HepG2 (cell line): ENCODE data around the gene ZFP62. TPM values are rescaled to one million over a fixed set of nuclear protein-coding genes. Genes with fewer than 3 reads are reported as not detected.

Experiments used
- EED ChIP-seq: sonication (generic); formaldehyde crosslinking; IDR thresholded peaks from 2 replicates; pipeline ENCODE4 v1.5.0; 2020; ENCODE audit warnings: mild to moderate bottlenecking, missing genetic modification reagents
- HES4 ChIP-seq: sonication (generic); formaldehyde crosslinking; IDR thresholded peaks from 2 replicates; pipeline ENCODE4 v1.9.0; 2021; ENCODE audit warnings: mild to moderate bottlenecking, missing genetic modification reagents, borderline replicate concordance
- KAT7 ChIP-seq: IDR thresholded peaks from 2 replicates; pipeline ENCODE4 v1.6.1; 2018; ENCODE audit warnings: borderline replicate concordance, missing compliant biosample characterization
- MED13 ChIP-seq: sonication (generic); formaldehyde crosslinking; IDR thresholded peaks from 2 replicates; pipeline ENCODE4 v1.5.0; 2020; ENCODE audit warnings: missing genetic modification reagents
- NFYB ChIP-seq: sonication (generic); formaldehyde crosslinking; IDR thresholded peaks from 2 replicates; pipeline ENCODE4 v1.4.0; 2020; ENCODE audit warnings: missing genetic modification reagents
- NONO ChIP-seq, 2 experiments: fragments of 450-650 bp in 1 of 2; sonication (generic) in 1 of 2; formaldehyde crosslinking in 1 of 2; IDR thresholded peaks in 1 of 2; conservative IDR thresholded peaks in 1 of 2; 2 replicates each; pipeline versions ENCODE4 v1.6.1 to v1.8.0; 2017 to 2022; ENCODE audit warnings: mild to moderate bottlenecking in 1 of 2, missing genetic modification reagents in 1 of 2, moderate library complexity in 1 of 2
- ONECUT2 ChIP-seq: sonication (generic); formaldehyde crosslinking; IDR thresholded peaks from 2 replicates; pipeline ENCODE4 v1.4.0; 2020; ENCODE audit warnings: missing genetic modification reagents
- PAWR ChIP-seq: sonication (generic); formaldehyde crosslinking; IDR thresholded peaks from 2 replicates; pipeline ENCODE4 v1.4.0; 2020; ENCODE audit warnings: missing genetic modification reagents, mild to moderate bottlenecking, borderline replicate concordance
- SP4 ChIP-seq: sonication (generic); formaldehyde crosslinking; IDR thresholded peaks from 2 replicates; pipeline ENCODE4 v1.8.1; 2023; ENCODE audit warnings: mild to moderate bottlenecking, missing genetic modification reagents
- TBL1XR1 ChIP-seq: fragments of 150-350 bp; IDR thresholded peaks from 2 replicates; pipeline ENCODE4 v1.6.1; 2014; ENCODE audit warnings: borderline replicate concordance, low read length; ENCODE audit not compliant: partially characterized antibody
- ZMYM2 ChIP-seq: sonication (generic); formaldehyde crosslinking; IDR thresholded peaks from 2 replicates; pipeline ENCODE4 v1.8.0; 2022; ENCODE audit warnings: mild to moderate bottlenecking, missing genetic modification reagents
- ZNF263 ChIP-seq: sonication (generic); formaldehyde crosslinking; IDR thresholded peaks from 2 replicates; pipeline ENCODE4 v1.4.0; 2020; ENCODE audit warnings: missing genetic modification reagents
- ZNF761 ChIP-seq: sonication (generic); formaldehyde crosslinking; conservative IDR thresholded peaks from 2 replicates; pipeline ENCODE4 v1.4.0; 2020; ENCODE audit warnings: mild to moderate bottlenecking, missing genetic modification reagents
- ZNF83 ChIP-seq: sonication (generic); formaldehyde crosslinking; IDR thresholded peaks from 2 replicates; pipeline ENCODE4 v1.4.0; 2020; ENCODE audit warnings: missing genetic modification reagents, mild to moderate bottlenecking, borderline replicate concordance
- ZZZ3 ChIP-seq: sonication (generic); formaldehyde crosslinking; IDR thresholded peaks from 2 replicates; pipeline ENCODE4 v1.4.0; 2020; ENCODE audit warnings: missing genetic modification reagents, mild to moderate bottlenecking, borderline replicate concordance
- polyA plus RNA-seq, 8 experiments: library from polyadenylated mRNA; depleted of rRNA in 3 of 8; stranded (reverse) in 7 of 8; unstranded in 1 of 8; fragments of >200 nt; fragmentation: Illumina TruSeq in 4 of 8; extraction: Trizol in 4 of 8; gene quantifications; 2 replicates each; pipeline versions ENCODE4 v1.2.1 to v1.2.3, GENCODE V29; 2011 to 2016; ENCODE audit warnings: low read depth in 4 of 8, missing spikeins in 1 of 8, mixed read lengths in 1 of 8; ENCODE audit not compliant: insufficient read depth in 1 of 8
- total RNA-seq, 5 experiments: library from RNA; depleted of rRNA; stranded (reverse); fragments of >200 nt; fragmentation: Illumina TruSeq; extraction: Trizol; gene quantifications; 2 replicates each; pipeline ENCODE4 v1.2.3, GENCODE V29; 2016; ENCODE audit warnings: low read depth in 1 of 5
- TF ChIP-seq, protein P1 (sequence below): sonication (generic); formaldehyde crosslinking; conservative IDR thresholded peaks from 2 replicates; pipeline ENCODE4 v1.4.0; 2020; ENCODE audit warnings: missing genetic modification reagents
- TF ChIP-seq, protein P2 (sequence below): sonication (generic); formaldehyde crosslinking; conservative IDR thresholded peaks from 2 replicates; pipeline ENCODE4 v1.4.0; 2020; ENCODE audit warnings: missing genetic modification reagents
- TF ChIP-seq, protein P3 (sequence below): sonication (generic); formaldehyde crosslinking; IDR thresholded peaks from 2 replicates; pipeline ENCODE4 v1.4.0; 2020; ENCODE audit warnings: mild to moderate bottlenecking, missing genetic modification reagents, borderline replicate concordance
- TF ChIP-seq, protein P4 (sequence below): IDR thresholded peaks from 2 replicates; pipeline ENCODE4 v1.6.1; 2018; ENCODE audit warnings: missing genetic modification reagents, mild to moderate bottlenecking, missing compliant biosample characterization

Gene ZFP62
- total and polyA plus RNA-seq, 2 of the 13 experiments (the other 11 are each of a cell fraction or from before 2014, with no cell fraction given), result 8.2 to 19.4 TPM

DNA sequence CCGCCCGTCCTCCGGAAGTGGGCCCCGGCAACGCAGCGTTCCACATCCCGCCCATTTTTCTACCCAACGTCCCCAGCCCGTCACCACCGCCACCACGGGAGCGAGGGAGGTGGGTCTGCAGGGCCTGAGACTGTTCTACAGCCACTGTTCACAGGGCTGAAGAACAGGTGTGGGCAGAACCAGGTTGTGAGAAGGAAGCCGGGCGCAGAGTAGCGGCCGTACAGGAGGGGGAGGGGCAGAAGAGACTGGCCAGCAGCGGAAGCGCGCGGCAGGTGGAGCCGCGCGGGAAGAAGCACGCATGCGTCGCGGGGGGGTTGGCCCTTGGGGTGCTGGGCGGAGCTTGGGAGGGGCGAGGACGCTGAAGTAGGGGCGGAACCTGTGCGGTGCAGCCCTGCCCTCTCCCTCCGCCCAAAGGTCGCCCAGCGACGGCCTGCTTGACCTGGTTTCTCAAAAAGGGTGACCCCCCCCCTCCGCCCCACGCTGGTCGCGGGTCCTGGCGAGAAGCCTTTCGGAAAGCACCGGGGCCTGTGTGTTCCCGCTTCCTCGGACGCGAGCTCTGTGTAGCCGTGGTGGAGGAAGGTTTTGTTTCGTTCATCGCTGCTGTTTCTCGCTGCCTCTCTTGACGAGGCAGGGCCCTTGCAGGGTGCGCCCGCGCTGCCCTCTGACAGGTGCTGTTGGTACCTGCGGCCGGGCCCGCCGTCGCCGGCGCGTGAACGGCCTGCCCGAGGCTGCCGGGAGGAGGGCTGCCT is 50.7 kb downstream of the ZFP62 start (continued):
- TF ChIP-seq, protein P1, sequence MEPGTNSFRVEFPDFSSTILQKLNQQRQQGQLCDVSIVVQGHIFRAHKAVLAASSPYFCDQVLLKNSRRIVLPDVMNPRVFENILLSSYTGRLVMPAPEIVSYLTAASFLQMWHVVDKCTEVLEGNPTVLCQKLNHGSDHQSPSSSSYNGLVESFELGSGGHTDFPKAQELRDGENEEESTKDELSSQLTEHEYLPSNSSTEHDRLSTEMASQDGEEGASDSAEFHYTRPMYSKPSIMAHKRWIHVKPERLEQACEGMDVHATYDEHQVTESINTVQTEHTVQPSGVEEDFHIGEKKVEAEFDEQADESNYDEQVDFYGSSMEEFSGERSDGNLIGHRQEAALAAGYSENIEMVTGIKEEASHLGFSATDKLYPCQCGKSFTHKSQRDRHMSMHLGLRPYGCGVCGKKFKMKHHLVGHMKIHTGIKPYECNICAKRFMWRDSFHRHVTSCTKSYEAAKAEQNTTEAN (CRISPR knock-in tag), result 0 out of 2 replicates have a peak, but pooled peaks have one; percentile 42
- TF ChIP-seq TBL1XR1 (no peak), ZNF83 (no peak), HES4 (CRISPR knock-in tag) (no peak; the same call in 1 of the 2 replicates), SP4 (peak; percentile 80; the same call in 1 of the 2 replicates), MED13 (CRISPR knock-in tag) (peak; percentile 9; the same call in 1 of the 2 replicates), ZNF263 (0 out of 2 replicates have a peak, but pooled peaks have one; percentile 41), NONO (IDR thresholded peaks at IDR 0.05) (no peak), NONO (CRISPR knock-in tag; conservative IDR thresholded peaks at IDR 0.05) (peak; percentile 88), NFYB (CRISPR knock-in tag) (no peak), ZNF761 (CRISPR knock-in tag) (peak; percentile 90), ZZZ3 (CRISPR knock-in tag) (peak; percentile 65), PAWR (no peak), ZMYM2 (CRISPR knock-in tag) (no peak), ONECUT2 (CRISPR knock-in tag) (peak; percentile 8; the same call in 1 of the 2 replicates), KAT7 (CRISPR knock-in tag) (no peak; the same call in 1 of the 2 replicates), EED (CRISPR knock-in tag) (no peak; the same call in 1 of the 2 replicates)
- TF ChIP-seq, protein P2, sequence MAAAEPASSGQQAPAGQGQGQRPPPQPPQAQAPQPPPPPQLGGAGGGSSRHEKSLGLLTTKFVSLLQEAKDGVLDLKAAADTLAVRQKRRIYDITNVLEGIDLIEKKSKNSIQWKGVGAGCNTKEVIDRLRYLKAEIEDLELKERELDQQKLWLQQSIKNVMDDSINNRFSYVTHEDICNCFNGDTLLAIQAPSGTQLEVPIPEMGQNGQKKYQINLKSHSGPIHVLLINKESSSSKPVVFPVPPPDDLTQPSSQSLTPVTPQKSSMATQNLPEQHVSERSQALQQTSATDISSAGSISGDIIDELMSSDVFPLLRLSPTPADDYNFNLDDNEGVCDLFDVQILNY (CRISPR knock-in tag), result 0 out of 2 replicates have a peak, but pooled peaks have one; percentile 19
- TF ChIP-seq, protein P3, sequence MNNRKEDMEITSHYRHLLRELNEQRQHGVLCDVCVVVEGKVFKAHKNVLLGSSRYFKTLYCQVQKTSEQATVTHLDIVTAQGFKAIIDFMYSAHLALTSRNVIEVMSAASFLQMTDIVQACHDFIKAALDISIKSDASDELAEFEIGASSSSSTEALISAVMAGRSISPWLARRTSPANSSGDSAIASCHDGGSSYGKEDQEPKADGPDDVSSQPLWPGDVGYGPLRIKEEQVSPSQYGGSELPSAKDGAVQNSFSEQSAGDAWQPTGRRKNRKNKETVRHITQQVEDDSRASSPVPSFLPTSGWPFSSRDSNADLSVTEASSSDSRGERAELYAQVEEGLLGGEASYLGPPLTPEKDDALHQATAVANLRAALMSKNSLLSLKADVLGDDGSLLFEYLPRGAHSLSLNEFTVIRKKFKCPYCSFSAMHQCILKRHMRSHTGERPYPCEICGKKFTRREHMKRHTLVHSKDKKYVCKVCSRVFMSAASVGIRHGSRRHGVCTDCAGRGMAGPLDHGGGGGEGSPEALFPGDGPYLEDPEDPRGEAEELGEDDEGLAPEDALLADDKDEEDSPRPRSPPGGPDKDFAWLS (CRISPR knock-in tag), result peak; percentile 85; the same call in 1 of the 2 replicates
- TF ChIP-seq, protein P4, sequence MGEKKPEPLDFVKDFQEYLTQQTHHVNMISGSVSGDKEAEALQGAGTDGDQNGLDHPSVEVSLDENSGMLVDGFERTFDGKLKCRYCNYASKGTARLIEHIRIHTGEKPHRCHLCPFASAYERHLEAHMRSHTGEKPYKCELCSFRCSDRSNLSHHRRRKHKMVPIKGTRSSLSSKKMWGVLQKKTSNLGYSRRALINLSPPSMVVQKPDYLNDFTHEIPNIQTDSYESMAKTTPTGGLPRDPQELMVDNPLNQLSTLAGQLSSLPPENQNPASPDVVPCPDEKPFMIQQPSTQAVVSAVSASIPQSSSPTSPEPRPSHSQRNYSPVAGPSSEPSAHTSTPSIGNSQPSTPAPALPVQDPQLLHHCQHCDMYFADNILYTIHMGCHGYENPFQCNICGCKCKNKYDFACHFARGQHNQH (CRISPR knock-in tag), result peak; percentile 87
